SK-N-SH (cell line): ENCODE measurements around the gene GFPT2. TPM values are rescaled to one million over a fixed set of nuclear protein-coding genes. Genes with fewer than 3 reads are reported as not detected.

Experiments used
- CTCF ChIA-PET: fragments of 300-600, 350-600 bp; formaldehyde crosslinking; extraction: SDS; loops from one replicate; lab custom pipeline; 2021; lab: Yijun Ruan, JAX
- POLR2A ChIA-PET: fragments of 350-600 bp; sonication (Branson Sonifier 250); formaldehyde crosslinking; extraction: SDS; loops from one replicate; lab custom pipeline; 2020; ENCODE audit warnings: antibody characterized with exemption, inconsistent platforms; lab: Yijun Ruan, JAX
- DNase-seq: peaks from one replicate; pipeline ENCODE4 v3.0.0; 2012
- H2AFZ ChIP-seq: fragments of 200-600 bp; sonication (generic); 2 replicates; pipeline ENCODE4 v1.8.1; 2016; ENCODE audit warnings: antibody characterized with exemption, mild to moderate bottlenecking, low read depth
- H3F3A ChIP-seq: fragments of 200-600 bp; sonication (generic); replicated peaks from 2 replicates; pipeline ENCODE3; 2016; ENCODE audit warnings: antibody characterized with exemption, mild to moderate bottlenecking; ENCODE audit not compliant: insufficient read depth
- H3K27ac ChIP-seq, 2 experiments: fragments of 200-500 bp in 1 of 2; fragments of 200-600 bp in 1 of 2; sonication (Bioruptor generic) in 1 of 2; sonication (generic), shearing (Covaris generic) in 1 of 2; 2 replicates each; pipeline versions ENCODE4 v1.5.1 to v1.6.1; 2014 to 2016; ENCODE audit warnings: low read depth in 2 of 2, inconsistent platforms in 1 of 2, low read length in 1 of 2, mild to moderate bottlenecking in 1 of 2, mixed read lengths in 1 of 2
- H3K27me3 ChIP-seq: fragments of 200-600 bp; sonication (generic), shearing (Covaris generic); 2 replicates; pipeline ENCODE4 v1.6.1; 2016; ENCODE audit warnings: mixed run types; ENCODE audit not compliant: insufficient read depth
- H3K36me3 ChIP-seq, 2 experiments: fragments of 200-500 bp in 1 of 2; fragments of 200-600 bp in 1 of 2; sonication (Bioruptor generic) in 1 of 2; sonication (generic) in 1 of 2; replicated peaks in 1 of 2; 2 replicates each; pipeline versions ENCODE3 to v1.5.1; 2014 to 2016; ENCODE audit warnings: low read length in 1 of 2, mild to moderate bottlenecking in 1 of 2; ENCODE audit not compliant: insufficient read depth in 2 of 2, control insufficient read depth in 1 of 2
- H3K4me1 ChIP-seq, 2 experiments: fragments of 200-500 bp in 1 of 2; fragments of 200-600 bp in 1 of 2; sonication (Bioruptor generic) in 1 of 2; sonication (generic), shearing (Covaris generic) in 1 of 2; 2 replicates each; pipeline versions ENCODE4 v1.5.1 to v1.6.1; 2014 to 2016; ENCODE audit warnings: low read depth in 1 of 2, low read length in 1 of 2, mixed run types in 1 of 2; ENCODE audit not compliant: insufficient read depth in 2 of 2, control insufficient read depth in 1 of 2
- H3K4me2 ChIP-seq: fragments of 200-600 bp; sonication (generic), shearing (Covaris generic); 2 replicates; pipeline ENCODE4 v1.6.1; 2017; ENCODE audit warnings: mixed run types
- H3K4me3 ChIP-seq, 2 experiments: fragments of 200-500 bp in 1 of 2; fragments of 200-600 bp in 1 of 2; sonication (Bioruptor generic) in 1 of 2; sonication (generic), shearing (Covaris generic) in 1 of 2; 2 replicates each; pipeline versions ENCODE4 v1.5.1 to v1.8.1; 2014 to 2016; ENCODE audit warnings: low read depth in 2 of 2, inconsistent platforms in 1 of 2, low read length in 1 of 2, mild to moderate bottlenecking in 1 of 2, mixed read lengths in 1 of 2, moderate library complexity in 1 of 2
- H3K79me2 ChIP-seq: fragments of 200-600 bp; sonication (generic); 2 replicates; pipeline ENCODE4 v1.8.1; 2017; ENCODE audit warnings: mild to moderate bottlenecking; ENCODE audit not compliant: insufficient read depth
- H3K9ac ChIP-seq: fragments of 200-600 bp; sonication (generic); 2 replicates; pipeline ENCODE4 v1.6.1; 2017; ENCODE audit warnings: mixed run types
- H3K9me2 ChIP-seq: fragments of 200-600 bp; sonication (generic); 2 replicates; pipeline ENCODE4 v1.6.1; 2017; ENCODE audit warnings: mixed run types
- H3K9me3 ChIP-seq: fragments of 200-600 bp; sonication (generic); 2 replicates; pipeline ENCODE4 v1.6.1; 2017; ENCODE audit warnings: mixed run types, mild to moderate bottlenecking, moderate library complexity
- H4K20me1 ChIP-seq: fragments of 200-600 bp; sonication (generic); 2 replicates; pipeline ENCODE4 v1.6.1; 2017; ENCODE audit warnings: mild to moderate bottlenecking, mixed run types; ENCODE audit not compliant: insufficient read depth
- FOSL2 ChIP-seq: IDR thresholded peaks from 2 replicates; pipeline ENCODE4 v1.4.0; 2012; ENCODE audit warnings: low read depth, mild to moderate bottlenecking, moderate library complexity, borderline replicate concordance
- GABPA ChIP-seq: IDR thresholded peaks from 2 replicates; pipeline ENCODE4 v1.4.0; 2012; ENCODE audit warnings: low read depth, mild to moderate bottlenecking
- TAF1 ChIP-seq: IDR thresholded peaks from 2 replicates; pipeline ENCODE4 v1.6.1; 2012; ENCODE audit warnings: low read depth, mild to moderate bottlenecking, low read length, moderate library complexity, borderline replicate concordance
- TCF12 ChIP-seq: IDR thresholded peaks from 2 replicates; pipeline ENCODE4 v1.4.0; 2012
- WGBS: methylation state at CpG from one replicate; pipeline ENCODE4 v1.1.6; 2017; ENCODE audit warnings: low lambda C conversion rate; 5-methylcytosine and 5-hydroxymethylcytosine counted together
- polyA plus RNA-seq, 3 experiments: library from polyadenylated mRNA; depleted of rRNA; stranded (reverse); fragments of >200 nt; gene quantifications; 2 replicates each; pipeline ENCODE4 v1.2.3, GENCODE V29; 2012
- TF ChIP-seq, protein P1 (sequence below): fragments of 150-350 bp; IDR thresholded peaks from 2 replicates; pipeline ENCODE4 v1.6.1; 2017; ENCODE audit warnings: antibody characterized with exemption, low read length, low read depth, borderline replicate concordance
- TF ChIP-seq, protein P2 (sequence below): fragments of 150-350 bp; IDR thresholded peaks from 2 replicates; pipeline ENCODE4 v1.6.1; 2016; ENCODE audit warnings: mild to moderate bottlenecking, low read depth, low read length
- TF ChIP-seq, protein P3 (sequence below): IDR thresholded peaks from 2 replicates; pipeline ENCODE4 v1.6.1; 2012; ENCODE audit warnings: mild to moderate bottlenecking, low read depth, low read length, moderate library complexity

The GFPT2 gene
- polyA plus RNA-seq, 1 of the 3 experiments (the other 2 are of a cell fraction) = 8.1 TPM

DNA sequence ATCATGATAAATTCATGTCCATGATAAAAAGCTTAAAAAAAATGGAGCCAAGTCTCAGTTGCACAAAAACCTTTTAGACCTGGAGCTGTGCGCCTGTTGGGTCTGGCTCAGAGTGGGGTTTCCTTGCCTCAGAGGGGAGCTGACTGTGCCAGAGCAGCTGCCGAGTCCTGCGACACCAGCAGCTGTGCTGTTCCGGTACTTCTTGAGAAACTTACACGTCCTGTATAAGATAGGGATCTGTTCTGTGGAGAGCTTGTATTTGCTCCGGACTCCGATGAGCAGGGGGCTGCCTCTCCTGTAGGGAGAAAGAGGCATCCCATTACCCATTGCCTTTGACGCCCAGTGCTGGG lies 28.6 kb downstream of the GFPT2 start (continued):
- TF ChIP-seq, protein P1, sequence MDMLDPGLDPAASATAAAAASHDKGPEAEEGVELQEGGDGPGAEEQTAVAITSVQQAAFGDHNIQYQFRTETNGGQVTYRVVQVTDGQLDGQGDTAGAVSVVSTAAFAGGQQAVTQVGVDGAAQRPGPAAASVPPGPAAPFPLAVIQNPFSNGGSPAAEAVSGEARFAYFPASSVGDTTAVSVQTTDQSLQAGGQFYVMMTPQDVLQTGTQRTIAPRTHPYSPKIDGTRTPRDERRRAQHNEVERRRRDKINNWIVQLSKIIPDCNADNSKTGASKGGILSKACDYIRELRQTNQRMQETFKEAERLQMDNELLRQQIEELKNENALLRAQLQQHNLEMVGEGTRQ = no peak

DNA sequence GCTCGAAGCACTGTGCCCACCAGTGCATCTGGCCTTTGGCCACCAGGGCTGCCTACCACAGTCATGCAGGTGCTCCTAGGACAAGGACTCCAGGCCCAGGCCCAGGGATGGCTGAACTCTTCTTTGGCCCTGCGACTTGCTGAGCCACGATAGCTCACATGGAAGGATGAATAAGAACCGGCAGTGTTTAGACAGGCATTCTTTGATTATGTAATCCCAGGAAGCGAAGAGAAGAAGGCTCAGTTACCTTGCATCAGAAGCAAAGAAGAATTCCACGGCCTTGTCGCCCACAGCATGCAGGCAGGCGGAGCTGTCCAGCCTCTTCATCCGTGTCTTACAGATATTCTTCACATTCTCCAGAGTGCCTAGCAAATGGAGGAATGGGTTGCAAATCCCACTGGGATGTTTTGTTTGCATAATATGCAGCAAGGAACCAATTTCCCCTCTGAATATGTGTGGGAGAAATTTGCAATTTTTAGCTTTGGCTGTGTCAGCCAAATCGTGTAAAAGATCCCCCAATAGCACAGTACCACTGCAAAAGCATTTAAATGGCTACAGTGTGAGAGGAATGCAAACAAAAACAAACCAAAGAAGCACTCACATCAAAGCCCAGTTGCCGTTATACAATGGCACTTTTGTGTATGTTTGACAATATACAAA lies 29.1 kb downstream of the GFPT2 start:
- Histone ChIP-seq H3K4me1 (no peaks in the 10 kb centered on the region; a peak in 1 of 4 replicates), H2AFZ (no peak overlapping the region)
- CTCF ChIA-PET = interaction anchor here (0.8 to 4.7 kb wide), 7 partner anchors 9 to 196 kb away, joined by 3 to 47 read pairs (median 3); partner anchors contain the start of gene RASGEF1C

DNA sequence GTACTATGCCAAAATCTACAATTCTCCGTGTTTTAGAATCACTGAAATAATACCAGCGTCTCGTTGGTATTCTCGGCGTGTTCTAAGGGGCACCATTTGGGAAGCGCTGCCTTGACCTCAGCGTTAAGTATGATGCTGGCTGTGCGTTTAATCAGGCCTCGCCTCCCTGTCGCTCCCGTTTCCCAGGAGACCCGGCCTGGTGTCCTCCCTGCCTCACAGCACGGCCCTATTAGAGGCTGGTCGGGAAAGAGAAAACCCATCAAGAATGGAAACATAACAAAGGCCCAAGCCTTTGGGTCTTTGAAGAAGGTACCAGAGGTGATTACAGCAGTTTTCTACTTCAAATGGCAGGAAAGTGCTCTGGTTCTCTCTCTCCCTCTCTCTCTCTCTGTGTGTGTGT lies 30.0 kb downstream of the GFPT2 start:
- Histone ChIP-seq H3K9me2 (no peaks in the 10 kb centered on the region), H3K4me1 (no peaks in the 10 kb centered on the region; a peak in 1 of 4 replicates)
- ChIA-PET CTCF (interaction anchor here (3.7 to 4.7 kb wide), 2 partner anchors 8 to 29 kb away, joined by 26 to 47 read pairs; no protein-coding TSS in a partner anchor), POLR2A (no interaction called here)
- no peak for DNase-seq
- no peak for TF ChIP-seq TCF12
- TF ChIP-seq FOSL2 = no peak
- TF ChIP-seq, protein P2, sequence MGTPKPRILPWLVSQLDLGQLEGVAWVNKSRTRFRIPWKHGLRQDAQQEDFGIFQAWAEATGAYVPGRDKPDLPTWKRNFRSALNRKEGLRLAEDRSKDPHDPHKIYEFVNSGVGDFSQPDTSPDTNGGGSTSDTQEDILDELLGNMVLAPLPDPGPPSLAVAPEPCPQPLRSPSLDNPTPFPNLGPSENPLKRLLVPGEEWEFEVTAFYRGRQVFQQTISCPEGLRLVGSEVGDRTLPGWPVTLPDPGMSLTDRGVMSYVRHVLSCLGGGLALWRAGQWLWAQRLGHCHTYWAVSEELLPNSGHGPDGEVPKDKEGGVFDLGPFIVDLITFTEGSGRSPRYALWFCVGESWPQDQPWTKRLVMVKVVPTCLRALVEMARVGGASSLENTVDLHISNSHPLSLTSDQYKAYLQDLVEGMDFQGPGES = no peak
- TF ChIP-seq TAF1 = no peak
- TF ChIP-seq, all 33 proteins: peak for 0
- Histone ChIP-seq H3K79me2 (no peaks in the 10 kb centered on the region), H3K9me3 (no peaks in the 10 kb centered on the region), H4K20me1 (no peaks in the 10 kb centered on the region), H3K4me3 (no peak overlapping the region), H3K4me2 (no peak overlapping the region), H2AFZ (no peak overlapping the region), H3K36me3 (no peaks in the 10 kb centered on the region), H3K27me3 (no peaks in the 10 kb centered on the region), H3K9ac (no peak overlapping the region), H3F3A (no peaks in the 10 kb centered on the region), H3K27ac (no peak overlapping the region)
- 86% methylated on average over 14 of the region's 14 CpGs for WGBS

More for the DNA sequence above, 29.1 kb downstream of the GFPT2 start:
- WGBS = 65% methylated on average over 11 of the region's 11 CpGs
- Histone ChIP-seq H3F3A (no peaks in the 10 kb centered on the region), H3K9me2 (no peaks in the 10 kb centered on the region), H3K9me3 (no peaks in the 10 kb centered on the region), H3K36me3 (no peaks in the 10 kb centered on the region), H3K27ac (no peak overlapping the region), H3K27me3 (no peaks in the 10 kb centered on the region), H3K4me3 (no peak overlapping the region), H3K9ac (no peak overlapping the region), H3K79me2 (no peaks in the 10 kb centered on the region), H4K20me1 (no peaks in the 10 kb centered on the region), H3K4me2 (no peak overlapping the region)
- no peak for DNase-seq
- no peak for TF ChIP-seq TAF1
- TF ChIP-seq, protein P3, sequence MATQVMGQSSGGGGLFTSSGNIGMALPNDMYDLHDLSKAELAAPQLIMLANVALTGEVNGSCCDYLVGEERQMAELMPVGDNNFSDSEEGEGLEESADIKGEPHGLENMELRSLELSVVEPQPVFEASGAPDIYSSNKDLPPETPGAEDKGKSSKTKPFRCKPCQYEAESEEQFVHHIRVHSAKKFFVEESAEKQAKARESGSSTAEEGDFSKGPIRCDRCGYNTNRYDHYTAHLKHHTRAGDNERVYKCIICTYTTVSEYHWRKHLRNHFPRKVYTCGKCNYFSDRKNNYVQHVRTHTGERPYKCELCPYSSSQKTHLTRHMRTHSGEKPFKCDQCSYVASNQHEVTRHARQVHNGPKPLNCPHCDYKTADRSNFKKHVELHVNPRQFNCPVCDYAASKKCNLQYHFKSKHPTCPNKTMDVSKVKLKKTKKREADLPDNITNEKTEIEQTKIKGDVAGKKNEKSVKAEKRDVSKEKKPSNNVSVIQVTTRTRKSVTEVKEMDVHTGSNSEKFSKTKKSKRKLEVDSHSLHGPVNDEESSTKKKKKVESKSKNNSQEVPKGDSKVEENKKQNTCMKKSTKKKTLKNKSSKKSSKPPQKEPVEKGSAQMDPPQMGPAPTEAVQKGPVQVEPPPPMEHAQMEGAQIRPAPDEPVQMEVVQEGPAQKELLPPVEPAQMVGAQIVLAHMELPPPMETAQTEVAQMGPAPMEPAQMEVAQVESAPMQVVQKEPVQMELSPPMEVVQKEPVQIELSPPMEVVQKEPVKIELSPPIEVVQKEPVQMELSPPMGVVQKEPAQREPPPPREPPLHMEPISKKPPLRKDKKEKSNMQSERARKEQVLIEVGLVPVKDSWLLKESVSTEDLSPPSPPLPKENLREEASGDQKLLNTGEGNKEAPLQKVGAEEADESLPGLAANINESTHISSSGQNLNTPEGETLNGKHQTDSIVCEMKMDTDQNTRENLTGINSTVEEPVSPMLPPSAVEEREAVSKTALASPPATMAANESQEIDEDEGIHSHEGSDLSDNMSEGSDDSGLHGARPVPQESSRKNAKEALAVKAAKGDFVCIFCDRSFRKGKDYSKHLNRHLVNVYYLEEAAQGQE = 0 out of 2 replicates have a peak, but pooled peaks have one; percentile 48
- no peak for TF ChIP-seq GABPA
- POLR2A ChIA-PET = no interaction called here
